Retinal pigment epithelial cell (primary cell): ENCODE data around the gene MEIKIN.

Experiments
- DNase-seq: peaks from one replicate; pipeline ENCODE4 v3.0.0-alpha.2; 2010; ENCODE audit warnings: low read depth
- H3K4me3 ChIP-seq: 2 replicates; pipeline ENCODE4 v1.5.1; 2011; ENCODE audit warnings: mild to moderate bottlenecking, low read length, control low read depth, moderate library complexity
- TF ChIP-seq, protein P1 (sequence below): conservative IDR thresholded peaks from 2 replicates; pipeline ENCODE4 v1.5.1; 2011; ENCODE audit warnings: low read depth, low read length, control low read depth, inconsistent platforms

Gene MEIKIN

DNA sequence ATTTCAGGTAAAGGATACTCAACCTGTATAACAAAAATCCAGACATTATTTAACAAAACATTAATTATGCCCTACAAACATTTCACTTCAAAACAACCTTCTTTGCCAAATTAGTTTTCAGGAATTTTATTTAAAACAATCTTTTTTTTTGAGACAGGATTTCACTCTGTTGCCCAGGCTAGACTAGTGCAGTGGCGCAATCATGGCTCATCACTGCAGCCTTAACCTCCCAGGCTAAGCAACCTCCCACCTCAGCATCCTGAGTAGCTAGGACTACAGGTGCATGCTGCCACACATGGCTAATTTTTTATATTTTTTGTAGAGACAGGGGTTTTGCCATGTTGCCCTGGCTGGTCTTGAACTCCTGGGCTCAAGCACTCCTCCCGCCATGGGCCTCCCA lies 152.6 kb downstream of the MEIKIN start:
- no peak for DNase-seq
- TF ChIP-seq, protein P1, sequence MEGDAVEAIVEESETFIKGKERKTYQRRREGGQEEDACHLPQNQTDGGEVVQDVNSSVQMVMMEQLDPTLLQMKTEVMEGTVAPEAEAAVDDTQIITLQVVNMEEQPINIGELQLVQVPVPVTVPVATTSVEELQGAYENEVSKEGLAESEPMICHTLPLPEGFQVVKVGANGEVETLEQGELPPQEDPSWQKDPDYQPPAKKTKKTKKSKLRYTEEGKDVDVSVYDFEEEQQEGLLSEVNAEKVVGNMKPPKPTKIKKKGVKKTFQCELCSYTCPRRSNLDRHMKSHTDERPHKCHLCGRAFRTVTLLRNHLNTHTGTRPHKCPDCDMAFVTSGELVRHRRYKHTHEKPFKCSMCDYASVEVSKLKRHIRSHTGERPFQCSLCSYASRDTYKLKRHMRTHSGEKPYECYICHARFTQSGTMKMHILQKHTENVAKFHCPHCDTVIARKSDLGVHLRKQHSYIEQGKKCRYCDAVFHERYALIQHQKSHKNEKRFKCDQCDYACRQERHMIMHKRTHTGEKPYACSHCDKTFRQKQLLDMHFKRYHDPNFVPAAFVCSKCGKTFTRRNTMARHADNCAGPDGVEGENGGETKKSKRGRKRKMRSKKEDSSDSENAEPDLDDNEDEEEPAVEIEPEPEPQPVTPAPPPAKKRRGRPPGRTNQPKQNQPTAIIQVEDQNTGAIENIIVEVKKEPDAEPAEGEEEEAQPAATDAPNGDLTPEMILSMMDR = no peak
- no peak overlapping the region for H3K4me3 ChIP-seq

- no peak overlapping the region for H3K4me3 ChIP-seq
- TF ChIP-seq, protein P1 = no peak
- no peak for DNase-seq
Measured at GRCh38 chr5:131791866-131792265, 153.6 kb downstream of the MEIKIN start.

DNA sequence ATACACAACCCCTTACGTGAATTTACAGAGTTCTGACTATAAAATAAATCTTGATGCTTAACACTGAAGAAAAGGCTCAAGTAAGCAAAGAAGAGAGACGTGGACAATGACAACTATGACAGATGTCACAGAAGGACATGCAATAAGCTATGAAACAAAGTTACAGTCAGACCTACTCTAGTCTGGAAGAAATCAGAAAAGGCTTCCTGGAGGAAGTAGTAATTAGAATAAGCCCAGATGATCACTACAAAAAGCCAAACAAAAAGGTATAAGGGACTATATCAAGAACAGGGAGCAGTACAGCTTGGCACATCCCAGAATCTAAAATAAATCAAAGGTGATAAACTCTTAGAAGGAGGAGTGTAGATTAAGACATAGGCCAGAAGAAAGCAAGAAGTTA lies 154.9 kb downstream of the MEIKIN start:
- TF ChIP-seq, protein P1 = no peak
- H3K4me3 ChIP-seq = no peak overlapping the region
- DNase-seq = no peak

- no peak overlapping the region for H3K4me3 ChIP-seq
- TF ChIP-seq, protein P1 = no peak
- no peak for DNase-seq
Measured at GRCh38 chr5:131789765-131790164, 155.7 kb downstream of the MEIKIN start.

DNA sequence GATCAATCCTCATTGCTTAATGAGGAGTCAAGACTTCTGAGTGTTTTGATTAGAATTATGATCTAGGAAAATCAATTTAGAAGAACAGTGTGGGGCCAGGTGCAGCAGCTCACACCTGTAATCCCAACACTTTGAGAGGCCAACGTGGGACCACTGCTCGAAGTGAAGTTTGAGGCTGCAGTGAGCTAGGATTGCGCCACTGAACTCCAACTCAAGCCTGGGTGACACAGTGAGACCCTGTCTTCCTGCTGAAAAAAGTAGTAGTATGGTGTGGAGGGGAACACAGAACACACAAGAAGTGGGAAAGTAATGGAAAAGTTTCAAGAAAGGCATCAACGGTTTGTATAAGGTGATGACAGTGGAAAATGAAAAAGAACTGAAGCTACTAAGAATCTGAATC lies 157.7 kb downstream of the MEIKIN start:
- no peak for DNase-seq
- H3K4me3 ChIP-seq = no peak overlapping the region
- TF ChIP-seq, protein P1 = no peak

DNA sequence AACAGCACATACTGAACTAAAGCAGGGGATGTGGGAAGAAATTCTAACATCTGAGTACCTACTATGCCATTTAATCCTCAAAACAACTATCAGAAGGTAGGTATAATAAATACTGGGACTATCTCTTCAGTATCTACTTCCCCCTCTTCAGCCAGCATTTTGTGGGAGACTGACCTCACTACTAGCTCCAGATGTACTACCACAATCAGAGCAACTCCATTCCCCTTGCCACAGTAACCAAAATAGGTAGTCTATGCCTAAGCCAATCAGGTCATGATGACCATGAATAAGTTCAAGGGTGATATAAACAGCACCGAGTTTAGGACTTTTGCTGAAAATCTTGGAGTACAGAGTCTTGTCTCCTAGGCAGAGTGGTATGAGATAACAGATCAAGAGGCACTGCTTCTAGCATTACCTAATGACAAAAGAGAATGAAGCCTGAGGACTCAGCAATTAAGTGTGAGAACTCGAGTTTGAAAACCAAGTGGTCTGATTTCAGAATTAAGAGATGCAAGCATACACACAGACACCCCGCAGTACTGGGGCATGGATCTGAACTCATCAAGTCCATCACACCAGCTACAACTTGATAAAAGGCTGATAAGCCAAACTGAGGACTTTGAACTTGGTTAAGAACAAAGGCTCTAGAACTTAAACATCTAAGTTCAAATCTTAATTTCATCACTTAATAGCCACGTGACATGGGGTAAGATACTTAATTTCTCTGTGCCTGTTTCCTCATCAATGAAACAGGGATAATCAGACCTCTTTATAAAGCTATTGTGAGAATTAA lies 158.4 kb downstream of the MEIKIN start:
- TF ChIP-seq, protein P1 = no peak
- no peak for DNase-seq
- H3K4me3 ChIP-seq = no peak overlapping the region

DNA sequence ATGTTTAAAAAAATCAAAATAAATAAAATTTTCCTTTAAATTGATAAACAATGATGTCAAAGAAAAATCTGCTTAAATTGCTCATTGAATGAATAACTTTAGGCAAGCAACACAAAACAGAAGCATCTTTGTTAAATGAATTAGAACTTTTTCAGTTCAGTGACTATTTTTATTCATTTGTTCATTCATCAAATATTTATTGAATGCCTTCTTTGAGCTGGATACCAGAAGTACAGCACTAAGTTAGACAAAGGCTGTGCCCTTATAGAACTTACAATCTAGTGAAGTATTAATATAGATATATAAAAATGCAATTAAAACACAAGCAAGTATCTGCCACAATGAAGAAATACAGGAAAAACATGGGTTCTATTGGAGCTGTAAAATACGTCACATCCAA lies 159.4 kb downstream of the MEIKIN start:
- TF ChIP-seq, protein P1 = no peak
- DNase-seq = no peak
- no peak overlapping the region for H3K4me3 ChIP-seq
